Stimulated activated memory B cell treated with anti-CD40 and anti-IgM and Interleukin-4, amounts not matched to agents 10 μg/mL and 1 μg/mL and 100 μg/mL, for 72 hours (primary cell): Measurements from ENCODE around the gene ITM2B.

Source experiments
- ATAC-seq: fragments of 150-1000 bp; cut with Tn5 transposase; 2 replicates; pipeline ENCODE4 v1.10.0; 2021
- H3K27ac Mint-ChIP-seq: one replicate; pipeline ENCODE4 v1.8.0; 2022; ENCODE audit warnings: mild to moderate bottlenecking, mixed read lengths
- H3K27me3 Mint-ChIP-seq: one replicate; pipeline ENCODE4 v1.8.0; 2022; ENCODE audit warnings: mixed read lengths
- H3K36me3 Mint-ChIP-seq: one replicate; pipeline ENCODE4 v1.8.0; 2022; ENCODE audit warnings: mixed read lengths
- H3K4me1 Mint-ChIP-seq: one replicate; pipeline ENCODE4 v1.8.0; 2022; ENCODE audit warnings: mixed read lengths
- H3K4me3 Mint-ChIP-seq: one replicate; pipeline ENCODE4 v1.8.0; 2022; ENCODE audit warnings: mild to moderate bottlenecking, moderate library complexity, mixed read lengths
- H3K9me3 Mint-ChIP-seq: one replicate; pipeline ENCODE4 v1.8.0; 2022; ENCODE audit warnings: mixed read lengths

The ITM2B gene

DNA sequence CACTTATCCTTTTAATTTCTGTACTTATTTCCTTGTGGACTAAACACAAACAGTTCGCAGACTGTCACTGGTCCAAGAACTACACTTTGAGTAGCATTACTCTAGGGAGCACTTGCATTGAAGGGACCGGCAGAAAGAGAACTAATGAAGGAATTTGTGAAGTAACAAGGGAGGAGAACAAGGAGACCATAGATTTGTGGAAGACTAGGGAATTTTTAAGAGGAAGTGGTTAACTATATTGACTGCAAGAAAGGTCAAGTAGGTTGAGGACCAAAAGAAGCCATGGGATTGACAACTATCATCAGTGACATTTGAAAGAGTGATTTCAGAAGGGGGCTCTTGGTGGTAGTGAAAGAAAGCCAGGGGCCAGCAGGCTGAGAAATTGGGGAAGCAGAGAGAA, 66.6 kb downstream of the ITM2B start:
- Mint-ChIP-seq H3K36me3 (no peaks in the 10 kb centered on the region), H3K4me1 (peaks cover 30% of the 10 kb centered on the region), H3K4me3 (no peak overlapping the region), H3K27me3 (no peaks in the 10 kb centered on the region), H3K27ac (no peak overlapping the region), H3K9me3 (no peaks in the 10 kb centered on the region)
- ATAC-seq: no peak

DNA sequence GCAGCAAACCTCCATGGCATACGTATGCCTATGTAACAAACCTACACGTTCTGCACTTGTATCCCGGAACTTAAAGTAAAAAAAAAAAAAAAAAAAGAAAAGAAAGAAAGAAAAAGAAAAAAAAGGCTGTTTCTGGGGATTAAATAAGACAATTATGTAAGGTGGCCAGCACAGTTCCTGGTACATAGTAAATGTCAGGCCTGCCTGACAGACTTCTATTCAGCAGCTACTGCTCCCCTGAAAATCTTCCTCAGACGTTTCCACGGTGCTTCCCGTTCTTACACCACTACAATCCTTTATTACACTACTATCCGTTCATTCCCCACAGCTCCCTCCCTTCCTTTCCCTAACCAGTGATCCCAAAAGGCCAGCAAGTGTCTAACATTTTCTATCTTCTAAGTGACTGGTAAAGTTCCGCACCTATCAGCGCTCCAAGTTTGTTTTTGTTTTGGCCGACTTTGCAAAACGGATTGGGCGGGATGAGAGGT, 69.9 kb downstream of the ITM2B start:
- Mint-ChIP-seq H3K9me3 (no peaks in the 10 kb centered on the region), H3K36me3 (peaks cover 26% of the 10 kb centered on the region), H3K4me3 (peak overlapping the region; percentile 98), H3K4me1 (peaks cover 39% of the 10 kb centered on the region), H3K27me3 (no peaks in the 10 kb centered on the region), H3K27ac (peak overlapping the region; percentile 96)
- no peak for ATAC-seq

DNA sequence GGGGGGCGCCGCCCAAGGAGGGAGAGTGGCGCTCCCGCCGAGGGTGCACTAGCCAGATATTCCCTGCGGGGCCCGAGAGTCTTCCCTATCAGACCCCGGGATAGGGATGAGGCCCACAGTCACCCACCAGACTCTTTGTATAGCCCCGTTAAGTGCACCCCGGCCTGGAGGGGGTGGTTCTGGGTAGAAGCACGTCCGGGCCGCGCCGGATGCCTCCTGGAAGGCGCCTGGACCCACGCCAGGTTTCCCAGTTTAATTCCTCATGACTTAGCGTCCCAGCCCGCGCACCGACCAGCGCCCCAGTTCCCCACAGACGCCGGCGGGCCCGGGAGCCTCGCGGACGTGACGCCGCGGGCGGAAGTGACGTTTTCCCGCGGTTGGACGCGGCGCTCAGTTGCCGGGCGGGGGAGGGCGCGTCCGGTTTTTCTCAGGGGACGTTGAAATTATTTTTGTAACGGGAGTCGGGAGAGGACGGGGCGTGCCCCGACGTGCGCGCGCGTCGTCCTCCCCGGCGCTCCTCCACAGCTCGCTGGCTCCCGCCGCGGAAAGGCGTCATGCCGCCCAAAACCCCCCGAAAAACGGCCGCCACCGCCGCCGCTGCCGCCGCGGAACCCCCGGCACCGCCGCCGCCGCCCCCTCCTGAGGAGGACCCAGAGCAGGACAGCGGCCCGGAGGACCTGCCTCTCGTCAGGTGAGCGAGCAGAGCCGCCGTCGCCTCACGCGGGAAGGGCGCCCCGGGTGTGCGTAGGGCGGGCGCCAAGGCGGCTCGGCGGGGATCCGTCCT, 70.5 kb downstream of the ITM2B start, which contains the start of gene RB1:
RB1 (plus strand) TSS at position 393 of the 784 bp plus-strand sequence; CDS start at position 555, 162 bp downstream.
- H3K4me1 Mint-ChIP-seq: peaks cover 39% of the 10 kb centered on the region
- no peaks in the 10 kb centered on the region for H3K9me3 Mint-ChIP-seq
- H3K36me3 Mint-ChIP-seq: peaks cover 30% of the 10 kb centered on the region
- peak within 1 kb of the TSS; percentile 98 for H3K4me3 Mint-ChIP-seq
- peak; percentile 87 for ATAC-seq
- no peaks in the 10 kb centered on the region for H3K27me3 Mint-ChIP-seq
- peak within 1 kb of the TSS; percentile 96 for H3K27ac Mint-ChIP-seq

DNA sequence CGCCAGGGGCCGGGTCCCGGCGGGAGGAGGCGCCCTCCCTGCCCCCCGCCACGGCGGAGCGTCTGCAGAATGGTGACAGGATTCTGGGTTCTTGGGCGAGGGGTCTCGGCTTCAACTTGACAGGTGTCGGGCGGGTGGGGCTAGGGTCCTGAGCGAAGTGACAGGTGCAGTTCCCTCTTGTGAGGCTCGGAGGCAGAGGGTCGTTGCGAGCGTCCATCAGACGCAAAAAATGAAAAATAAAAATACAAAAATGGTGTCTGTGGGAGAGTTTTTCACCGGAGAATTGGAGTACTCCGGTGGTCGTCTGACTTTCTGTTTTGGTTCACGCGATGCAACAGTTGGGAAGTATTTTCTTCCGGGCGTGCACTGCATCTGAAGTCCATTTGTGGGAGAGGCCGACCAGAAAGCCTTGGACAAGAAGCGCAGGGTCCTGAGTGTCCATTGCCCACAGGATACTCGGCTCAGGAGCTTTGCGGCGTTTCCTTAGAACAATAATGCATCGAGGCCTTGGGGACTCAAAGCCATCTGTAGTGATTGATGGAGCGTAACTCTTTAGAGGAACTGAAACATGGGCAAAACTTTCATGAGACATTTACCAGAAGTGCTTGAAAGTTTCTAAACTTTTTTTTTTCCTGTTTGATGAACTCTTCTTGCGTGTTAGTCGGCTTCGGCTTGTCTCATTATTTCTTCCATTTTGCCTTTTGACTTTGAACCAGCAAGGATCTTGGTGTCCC, 71.3 kb downstream of the ITM2B start:
- Mint-ChIP-seq H3K4me3 (peak overlapping the region; percentile 98), H3K27me3 (no peaks in the 10 kb centered on the region), H3K9me3 (no peaks in the 10 kb centered on the region), H3K27ac (peak overlapping the region; percentile 96), H3K36me3 (peaks cover 30% of the 10 kb centered on the region), H3K4me1 (peaks cover 40% of the 10 kb centered on the region)
- peak; percentile 90 for ATAC-seq

DNA sequence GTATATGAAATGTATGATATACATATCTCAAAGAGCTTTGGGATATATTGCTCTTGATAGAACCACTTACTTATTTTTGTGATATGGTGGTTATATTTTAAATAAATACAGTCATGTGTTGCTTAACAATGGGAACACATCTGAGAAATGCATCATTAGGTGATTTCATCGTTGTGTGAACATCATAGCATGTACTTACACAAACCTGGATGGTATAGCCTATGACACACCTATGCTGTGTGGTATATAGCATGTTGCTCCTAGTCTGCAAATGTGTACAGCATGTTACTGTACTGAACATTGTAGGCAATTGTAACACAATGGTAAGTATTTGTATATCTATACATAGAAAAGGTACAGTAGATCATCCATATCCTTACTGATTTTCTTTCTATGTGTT, 78.2 kb downstream of the ITM2B start:
- H3K36me3 Mint-ChIP-seq: peaks cover 56% of the 10 kb centered on the region
- no peak overlapping the region for H3K4me3 Mint-ChIP-seq
- no peak for ATAC-seq
- no peaks in the 10 kb centered on the region for H3K9me3 Mint-ChIP-seq
- no peaks in the 10 kb centered on the region for H3K27me3 Mint-ChIP-seq
- H3K4me1 Mint-ChIP-seq: peaks cover 44% of the 10 kb centered on the region
- H3K27ac Mint-ChIP-seq: no peak overlapping the region

DNA sequence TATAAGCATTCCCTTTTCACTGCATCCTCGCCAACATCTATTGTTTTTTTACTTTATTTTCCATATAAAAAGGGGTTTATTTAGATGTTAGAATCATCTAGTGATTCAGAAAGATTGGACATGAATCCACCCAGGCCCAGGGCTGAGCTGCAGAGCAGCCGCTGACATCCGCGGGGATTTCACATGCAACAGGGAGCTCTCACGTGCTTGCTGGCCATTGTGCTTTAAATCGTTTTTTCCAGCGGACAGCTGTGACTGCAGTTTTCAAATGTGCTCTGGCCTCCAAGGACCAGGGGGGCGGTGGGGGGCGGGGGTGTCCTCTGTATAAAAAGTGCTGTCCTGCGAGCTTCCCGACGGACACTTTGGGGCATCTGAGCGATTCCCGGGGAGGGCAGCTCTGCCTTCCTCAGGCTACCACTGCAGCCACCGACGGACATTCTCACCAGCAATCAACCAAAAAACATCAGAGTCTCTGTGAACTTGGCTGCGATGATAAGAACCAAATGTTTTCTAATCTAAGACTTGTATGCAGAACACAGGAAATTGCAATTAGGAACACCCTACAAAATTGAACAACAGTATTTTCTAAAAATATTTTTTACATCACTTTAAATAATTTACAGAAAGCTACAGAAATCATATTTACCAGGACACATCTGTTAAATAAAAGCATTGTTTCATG, 83.1 kb downstream of the ITM2B start:
- no peak overlapping the region for H3K4me3 Mint-ChIP-seq
- ATAC-seq: no peak

DNA sequence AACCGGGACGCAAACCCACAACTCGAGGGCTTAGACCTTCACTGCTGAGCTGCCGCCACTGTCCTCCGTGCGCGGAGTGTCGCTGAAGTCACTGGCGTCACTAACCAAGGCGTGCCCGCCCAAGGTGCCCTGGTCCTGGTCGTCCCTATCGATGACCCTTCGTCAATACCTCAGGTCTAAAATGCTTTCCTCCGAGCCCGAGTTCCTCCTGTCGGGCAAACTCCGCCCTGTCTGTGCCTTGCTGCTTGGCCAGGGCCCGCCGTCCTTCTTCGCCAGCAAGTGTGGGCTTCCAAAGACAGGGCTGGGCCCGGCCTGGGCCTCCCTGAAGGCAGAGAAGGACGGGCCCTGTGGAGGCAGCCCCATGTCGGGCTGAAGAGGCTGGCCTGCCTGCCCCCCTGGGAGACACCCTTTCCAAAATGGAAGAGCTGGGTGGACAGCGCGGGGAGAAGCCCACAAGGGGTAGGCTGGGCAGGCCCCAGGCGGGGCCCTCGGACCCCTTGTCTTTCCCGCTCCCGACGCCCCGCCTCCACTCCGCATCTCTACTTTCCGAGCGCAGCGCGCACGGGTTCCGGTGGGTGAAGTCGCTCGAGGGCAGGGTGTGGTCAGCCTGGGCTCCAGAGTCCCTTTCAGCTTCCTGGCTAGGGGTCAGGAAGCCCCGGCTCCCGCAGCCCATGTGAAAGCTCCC, 84.0 kb downstream of the ITM2B start:
- peak; percentile 24 for ATAC-seq
- Mint-ChIP-seq H3K36me3 (peaks cover 87% of the 10 kb centered on the region), H3K27ac (no peak overlapping the region), H3K9me3 (peaks cover 5% of the 10 kb centered on the region), H3K4me3 (no peak overlapping the region), H3K27me3 (peaks cover 8% of the 10 kb centered on the region), H3K4me1 (peaks cover 55% of the 10 kb centered on the region)

More for the DNA sequence above, 83.1 kb downstream of the ITM2B start:
- H3K36me3 Mint-ChIP-seq: peaks cover 80% of the 10 kb centered on the region
- H3K27me3 Mint-ChIP-seq: peaks cover 8% of the 10 kb centered on the region
- H3K9me3 Mint-ChIP-seq: peaks cover 2% of the 10 kb centered on the region
- H3K27ac Mint-ChIP-seq: no peak overlapping the region
- peaks cover 55% of the 10 kb centered on the region for H3K4me1 Mint-ChIP-seq

DNA sequence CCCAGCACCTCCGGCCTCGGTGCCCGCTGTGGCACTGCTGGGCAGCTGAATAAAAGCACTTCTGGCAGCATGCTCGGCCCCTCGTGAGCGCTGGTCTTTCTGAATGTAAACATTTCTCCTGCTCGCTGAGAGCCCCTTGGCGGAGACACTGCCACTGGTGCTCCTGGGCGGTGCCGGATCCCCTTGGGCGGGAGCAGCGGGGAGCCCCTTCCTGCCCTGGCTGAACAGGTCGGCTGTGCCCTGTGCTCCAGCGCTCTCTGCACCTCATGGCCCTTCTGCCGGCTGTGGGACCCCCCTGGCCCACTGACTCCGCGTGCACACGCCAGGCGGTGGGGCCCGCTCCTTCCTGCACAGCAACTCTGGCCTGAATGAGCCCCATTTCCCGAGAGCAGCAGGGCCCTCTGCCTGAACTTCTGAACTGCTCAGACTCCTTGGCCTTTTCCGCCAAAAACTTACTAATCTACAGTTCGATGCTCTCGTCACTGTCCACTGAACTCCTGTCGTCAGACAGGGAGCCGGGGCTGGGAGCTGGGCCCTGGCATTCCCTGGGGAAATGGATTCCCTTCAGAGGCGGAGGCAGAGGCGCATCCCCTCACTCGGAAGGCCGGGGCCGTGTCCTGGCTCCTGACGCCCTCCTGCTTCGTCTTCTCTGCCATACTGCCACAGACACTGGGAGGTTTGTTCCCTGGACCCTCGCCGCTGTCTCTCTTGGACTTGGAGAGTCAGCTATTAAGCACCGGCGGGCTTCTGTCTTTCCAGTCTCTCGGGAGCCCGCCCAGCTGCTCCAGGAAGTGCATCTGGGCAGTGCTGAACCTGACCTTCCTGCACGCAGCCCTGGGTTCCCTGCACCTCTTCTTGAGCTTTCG, 84.7 kb downstream of the ITM2B start:
- Mint-ChIP-seq H3K27me3 (peaks cover 8% of the 10 kb centered on the region), H3K9me3 (peaks cover 10% of the 10 kb centered on the region), H3K36me3 (peaks cover 87% of the 10 kb centered on the region), H3K27ac (peak overlapping the region; percentile 49), H3K4me1 (peaks cover 53% of the 10 kb centered on the region), H3K4me3 (peak overlapping the region; percentile 65)
- no peak for ATAC-seq

DNA sequence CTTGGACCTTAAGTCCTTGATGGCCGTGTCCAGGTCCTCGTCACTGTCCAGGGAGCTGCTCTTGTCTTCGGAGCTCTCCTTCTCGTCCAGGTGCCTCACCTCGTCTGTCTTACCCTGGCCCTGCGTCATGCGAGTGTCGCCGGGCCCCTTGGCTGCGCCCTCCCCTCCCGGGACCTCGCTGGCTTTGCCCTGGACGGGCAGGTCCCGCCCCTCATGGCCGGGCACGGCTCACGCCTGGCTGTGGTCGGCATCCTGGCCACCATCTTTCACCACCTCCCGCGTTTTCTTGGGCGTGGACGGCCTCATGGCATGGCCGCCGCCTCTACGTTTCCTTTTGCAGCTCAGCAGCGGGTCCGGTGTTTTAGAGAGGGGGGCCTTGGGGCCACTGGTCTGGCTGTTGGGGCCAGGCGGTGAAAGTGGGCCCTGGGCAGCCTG, 85.4 kb downstream of the ITM2B start:
- peaks cover 87% of the 10 kb centered on the region for H3K36me3 Mint-ChIP-seq
- H3K27ac Mint-ChIP-seq: peak overlapping the region; percentile 49
- peak; percentile 56 for ATAC-seq
- peaks cover 53% of the 10 kb centered on the region for H3K4me1 Mint-ChIP-seq
- H3K4me3 Mint-ChIP-seq: peak overlapping the region; percentile 65
- peaks cover 8% of the 10 kb centered on the region for H3K27me3 Mint-ChIP-seq
- H3K9me3 Mint-ChIP-seq: peaks cover 10% of the 10 kb centered on the region

DNA sequence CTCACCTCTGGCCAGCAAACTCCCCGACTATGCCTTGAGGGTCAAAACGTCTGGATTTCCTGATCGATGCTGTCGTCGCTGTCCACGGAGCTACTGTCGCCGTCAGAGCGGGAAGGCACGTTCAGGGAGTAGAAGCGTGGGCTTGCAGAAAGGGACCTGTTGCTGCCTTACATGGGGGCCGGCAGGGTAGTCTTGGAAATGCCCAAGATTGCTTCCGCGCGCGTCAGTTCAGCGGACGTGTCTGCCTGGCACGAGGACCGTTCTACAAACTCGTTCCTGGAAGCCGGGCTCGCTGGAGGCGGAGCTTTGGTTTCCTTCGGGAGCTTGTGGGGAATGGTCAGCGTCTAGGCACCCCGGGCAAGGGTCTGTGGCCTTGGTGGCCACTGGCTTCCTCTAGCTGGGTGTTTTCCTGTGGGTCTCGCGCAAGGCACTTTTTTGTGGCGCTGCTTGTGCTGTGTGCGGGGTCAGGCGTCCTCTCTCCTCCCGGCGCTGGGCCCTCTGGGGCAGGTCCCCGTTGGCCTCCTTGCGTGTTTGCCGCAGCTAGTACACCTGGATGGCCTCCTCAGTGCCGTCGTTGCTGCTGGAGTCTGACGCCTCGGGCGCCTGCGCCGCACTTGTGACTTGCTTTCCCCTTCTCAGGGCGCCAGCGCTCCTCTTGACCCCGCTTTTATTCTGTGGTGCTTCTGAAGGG, 86.0 kb downstream of the ITM2B start:
- Mint-ChIP-seq H3K27me3 (peaks cover 8% of the 10 kb centered on the region), H3K36me3 (peaks cover 88% of the 10 kb centered on the region), H3K4me3 (peak overlapping the region; percentile 65), H3K27ac (peak overlapping the region; percentile 49), H3K4me1 (peaks cover 55% of the 10 kb centered on the region), H3K9me3 (peaks cover 10% of the 10 kb centered on the region)
- ATAC-seq: no peak
